GM18508 (cell line): ENCODE data around the gene MARCHF3.

ENCODE experiments used
- ATAC-seq: cut with Tn5 transposase; IDR thresholded peaks from one replicate; pipeline ENCODE4 v1.9.1; 2021; ENCODE audit warnings: moderate number of reproducible peaks; ENCODE audit not compliant: insufficient read depth, unreplicated experiment

The MARCHF3 gene

DNA sequence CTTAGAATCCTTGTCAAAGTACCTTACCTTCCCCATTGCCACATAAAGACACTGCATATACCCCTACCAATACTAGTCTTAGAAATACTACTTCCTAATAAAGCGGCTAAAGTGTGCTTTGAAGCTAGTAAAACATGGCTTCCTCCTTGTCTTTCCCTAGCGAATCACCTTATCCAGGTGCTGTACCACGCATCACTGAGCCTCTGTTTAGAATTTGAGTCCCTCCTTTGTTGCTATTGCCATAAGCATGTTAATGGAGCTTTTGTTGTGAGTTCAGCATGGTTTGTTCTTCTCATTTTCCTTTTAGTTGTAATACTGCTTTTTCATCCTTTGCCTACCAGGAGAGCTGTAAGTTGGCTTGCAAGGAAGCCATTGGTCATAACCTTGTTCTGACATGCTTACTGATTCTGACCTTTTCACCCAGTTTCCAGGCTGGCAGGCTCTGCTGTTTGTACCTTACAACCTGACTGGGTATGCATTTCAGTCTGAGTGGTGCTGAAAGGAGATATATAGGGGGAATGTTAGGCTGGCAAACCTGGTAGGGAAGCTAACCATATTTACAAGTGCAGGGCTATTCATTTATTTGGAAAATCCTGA lies 203.6 kb downstream of the MARCHF3 start:
- no peak for ATAC-seq

DNA sequence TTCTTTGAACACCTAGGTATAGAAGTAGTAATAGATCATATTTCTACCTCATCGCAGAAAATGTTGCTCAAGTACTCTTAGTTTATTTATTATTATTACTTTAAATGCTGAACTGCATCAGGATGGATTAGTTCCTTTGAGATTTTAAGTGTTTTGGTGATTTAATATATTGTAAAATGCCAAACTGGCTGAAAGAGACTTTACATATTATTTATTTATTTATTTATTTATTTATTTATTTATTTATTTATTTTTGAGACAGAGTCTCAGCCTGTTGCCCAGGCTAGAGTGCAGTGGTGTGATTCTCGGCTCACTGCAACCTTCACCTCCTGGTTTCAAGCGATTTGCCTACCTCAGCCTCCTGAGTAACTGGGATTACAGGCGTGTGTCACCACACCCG lies 211.1 kb downstream of the MARCHF3 start:
- ATAC-seq, result no peak

DNA sequence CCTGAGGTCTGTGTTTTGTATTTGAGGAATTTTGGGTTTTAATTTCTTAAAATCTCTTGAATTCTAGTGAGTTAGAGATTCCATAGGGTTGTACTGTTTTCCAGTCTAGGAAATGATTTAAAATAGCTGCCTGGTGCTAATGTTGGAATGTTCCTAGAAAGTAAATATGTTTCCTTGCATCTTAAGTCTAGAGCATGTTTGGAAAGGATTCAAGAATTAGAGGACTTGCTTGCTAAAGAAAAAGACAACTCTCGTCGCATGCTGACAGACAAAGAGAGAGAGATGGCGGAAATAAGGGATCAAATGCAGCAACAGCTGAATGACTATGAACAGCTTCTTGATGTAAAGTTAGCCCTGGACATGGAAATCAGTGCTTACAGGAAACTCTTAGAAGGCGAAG lies 211.6 kb downstream of the MARCHF3 start:
- no peak for ATAC-seq
